Epithelial cell of prostate (primary cell): ENCODE measurements around the gene IL7R.

Source experiments
- DNase-seq: peaks from one replicate; pipeline ENCODE4 v3.0.0-alpha.2; 2011; ENCODE audit warnings: low read depth, low spot score
- H3K27ac ChIP-seq: fragments of 450-650 bp; 2 replicates; pipeline ENCODE4 v1.5.1; 2017; ENCODE audit warnings: mild to moderate bottlenecking

The IL7R gene

GRCh38 chr5:35900972-35901695, 44.4 kb downstream of the IL7R start:
- DNase-seq = no peak
- H3K27ac ChIP-seq = no peak overlapping the region

GRCh38 chr5:35902046-35902672, 45.5 kb downstream of the IL7R start:
- H3K27ac ChIP-seq = no peak overlapping the region
- DNase-seq = no peak

DNA sequence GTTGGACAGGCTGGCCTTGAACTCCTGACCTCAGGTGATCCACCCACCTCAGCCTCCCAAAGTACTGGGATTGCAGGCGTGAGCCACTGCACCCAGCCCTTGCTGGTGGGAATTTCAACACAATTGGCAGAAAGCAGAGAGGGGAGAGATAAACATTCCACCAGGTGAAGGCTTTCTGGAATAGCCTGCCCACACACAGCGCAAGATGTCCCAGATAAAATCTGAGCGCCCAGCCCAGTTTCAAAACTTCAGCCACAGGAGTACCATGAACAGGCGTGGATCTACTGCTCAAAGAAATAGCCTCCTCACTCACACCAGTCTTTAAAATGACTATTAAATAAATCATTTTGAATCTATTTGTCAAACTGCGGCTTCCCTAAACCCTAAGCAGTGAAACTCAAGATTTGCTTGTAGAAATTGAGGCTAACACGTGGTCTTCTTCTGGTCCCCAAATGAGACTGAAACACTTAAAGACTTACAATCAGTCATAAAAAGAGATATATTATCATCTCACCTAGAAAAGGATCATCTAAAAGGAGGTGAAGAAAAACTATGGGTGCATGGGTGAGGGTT, 47.0 kb downstream of the IL7R start:
- H3K27ac ChIP-seq = no peak overlapping the region

DNA sequence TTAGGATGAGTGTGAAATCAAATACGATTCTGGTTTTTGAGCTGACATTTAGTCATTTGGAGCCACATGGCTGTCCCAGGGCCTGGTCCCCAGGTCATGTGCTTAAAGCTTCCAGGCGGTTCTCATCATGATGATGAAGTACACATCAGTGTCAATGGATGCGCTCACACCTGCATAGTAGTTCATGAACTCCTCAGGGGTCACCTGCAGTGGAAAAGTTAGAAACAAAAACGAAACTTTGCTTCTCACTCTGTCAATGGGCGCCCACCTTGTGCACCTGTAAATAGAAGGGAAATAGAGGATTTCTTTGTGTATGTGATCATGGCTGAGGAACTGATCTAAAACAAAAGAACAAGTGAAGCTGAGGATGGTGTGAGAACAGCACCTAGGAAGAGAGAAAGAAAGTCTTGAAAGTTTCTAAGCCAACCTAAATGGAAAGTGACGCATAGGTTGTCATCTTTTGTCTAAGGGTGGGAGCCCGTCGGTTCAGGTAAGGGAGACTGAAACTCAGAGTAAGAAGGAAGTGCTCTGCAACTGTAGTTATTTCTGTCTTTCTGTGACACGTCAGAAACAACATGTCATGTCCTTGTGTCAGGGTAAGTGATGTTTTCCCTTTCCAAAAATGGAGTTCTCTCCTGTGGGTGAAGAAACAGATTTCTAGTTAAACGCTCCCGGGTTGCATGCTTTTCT, 47.9 kb downstream of the IL7R start:
- DNase-seq = no peak

More for the DNA sequence above, 47.0 kb downstream of the IL7R start:
- DNase-seq = no peak

DNA sequence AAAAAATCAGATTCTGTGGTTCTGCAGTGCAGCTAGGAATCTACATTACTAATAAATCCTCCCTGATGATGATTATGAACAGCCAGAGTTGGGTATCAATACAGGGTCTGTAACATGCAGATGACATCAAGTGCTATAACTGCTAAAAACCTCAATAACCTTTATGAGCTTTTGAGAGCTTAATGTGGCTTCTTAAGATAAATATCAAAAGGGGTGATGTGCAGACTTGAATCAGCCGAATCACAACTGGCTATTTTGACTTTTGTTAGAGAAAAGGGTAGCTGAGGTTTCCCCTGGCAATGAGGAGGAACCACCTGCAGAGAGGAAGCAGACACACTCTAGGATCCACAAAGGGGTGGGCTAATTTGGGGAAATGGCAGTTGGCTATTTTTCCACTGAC, 51.5 kb downstream of the IL7R start:
- no peak overlapping the region for H3K27ac ChIP-seq

More for the DNA sequence above, 47.9 kb downstream of the IL7R start:
- H3K27ac ChIP-seq = no peak overlapping the region

GRCh38 chr5:35908814-35909213, 52.1 kb downstream of the IL7R start:
- DNase-seq = no peak
- no peak overlapping the region for H3K27ac ChIP-seq

More for the DNA sequence above, 51.5 kb downstream of the IL7R start:
- DNase-seq = no peak

DNA sequence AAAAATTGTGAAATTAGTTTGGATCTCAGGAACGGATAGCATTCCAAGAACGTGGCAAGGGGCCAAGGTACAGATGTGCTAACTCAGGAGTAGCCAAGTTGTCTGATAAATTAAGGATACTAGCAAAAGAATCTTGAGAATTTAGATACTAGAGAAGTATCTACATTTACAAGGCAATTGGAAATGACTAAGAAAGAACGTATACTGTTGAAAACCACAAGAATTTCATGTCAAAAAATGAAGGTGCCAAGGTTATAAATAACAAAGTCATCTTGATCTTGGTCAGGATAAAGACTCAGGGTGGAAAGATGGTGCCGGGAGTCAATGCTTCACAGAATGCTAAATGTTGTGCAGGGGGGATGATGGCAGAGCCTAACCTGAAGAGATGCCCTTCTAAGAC, 62.5 kb downstream of the IL7R start:
- DNase-seq = no peak
- no peak overlapping the region for H3K27ac ChIP-seq

DNA sequence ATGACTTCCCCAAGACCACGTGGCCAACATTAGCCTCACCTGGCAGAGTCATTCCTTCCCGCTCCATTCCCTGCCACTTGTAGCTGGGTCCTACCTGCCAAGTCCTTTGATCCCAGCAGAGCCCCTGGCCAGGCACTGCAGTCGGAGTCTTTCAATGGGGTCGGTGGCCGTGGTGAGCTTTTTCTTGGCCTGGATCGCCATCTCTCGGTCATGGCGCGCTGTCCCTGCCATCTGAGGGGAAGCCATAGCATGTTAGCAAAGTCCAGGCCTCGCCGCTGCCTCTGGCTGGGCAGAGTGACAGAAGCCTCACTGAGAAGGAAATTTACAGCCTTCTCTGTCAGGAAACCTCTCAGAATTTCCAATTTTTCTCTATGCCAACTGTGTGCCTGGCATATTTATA, 64.2 kb downstream of the IL7R start:
- no peak for DNase-seq
- H3K27ac ChIP-seq = no peak overlapping the region

DNA sequence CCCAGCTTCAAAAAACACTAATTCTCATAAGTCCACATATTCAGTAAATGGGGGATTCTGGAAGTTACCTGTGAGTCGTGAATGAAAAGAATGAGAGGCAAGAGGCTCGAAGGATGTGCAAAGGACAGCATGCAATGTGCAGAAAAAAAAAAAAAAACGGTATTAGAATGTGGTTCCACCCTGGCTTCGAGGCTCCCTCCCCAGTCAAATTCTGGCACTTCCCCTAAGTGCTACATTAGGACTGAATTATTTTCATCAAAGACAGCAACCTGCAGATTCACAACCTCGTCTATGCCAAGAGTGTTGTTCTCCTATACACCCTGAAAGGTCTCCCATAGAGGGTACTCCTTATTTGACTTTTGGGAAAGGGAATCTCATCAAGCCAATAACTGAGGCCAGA, 65.2 kb downstream of the IL7R start:
- DNase-seq = no peak
- H3K27ac ChIP-seq = no peak overlapping the region

DNA sequence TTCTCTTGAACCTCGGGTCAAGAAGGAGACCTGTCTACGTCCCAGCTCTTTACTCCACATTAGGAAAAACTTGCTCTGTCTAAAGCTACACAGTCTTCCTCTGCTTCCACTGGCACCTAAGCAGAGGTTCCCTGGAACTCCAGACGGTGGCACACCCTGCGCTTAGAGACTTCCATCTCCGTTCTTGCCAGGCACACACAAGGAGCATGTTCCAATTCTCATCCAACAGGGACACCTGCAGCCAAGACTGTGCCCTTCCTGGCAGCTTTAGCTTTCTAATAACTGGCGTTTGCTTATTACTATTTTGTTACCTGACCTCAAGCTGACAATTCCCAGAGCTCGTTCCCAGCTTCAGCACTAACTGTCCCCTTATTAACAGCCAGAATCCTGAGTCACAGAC, 65.8 kb downstream of the IL7R start:
- DNase-seq = no peak
- H3K27ac ChIP-seq = no peak overlapping the region

DNA sequence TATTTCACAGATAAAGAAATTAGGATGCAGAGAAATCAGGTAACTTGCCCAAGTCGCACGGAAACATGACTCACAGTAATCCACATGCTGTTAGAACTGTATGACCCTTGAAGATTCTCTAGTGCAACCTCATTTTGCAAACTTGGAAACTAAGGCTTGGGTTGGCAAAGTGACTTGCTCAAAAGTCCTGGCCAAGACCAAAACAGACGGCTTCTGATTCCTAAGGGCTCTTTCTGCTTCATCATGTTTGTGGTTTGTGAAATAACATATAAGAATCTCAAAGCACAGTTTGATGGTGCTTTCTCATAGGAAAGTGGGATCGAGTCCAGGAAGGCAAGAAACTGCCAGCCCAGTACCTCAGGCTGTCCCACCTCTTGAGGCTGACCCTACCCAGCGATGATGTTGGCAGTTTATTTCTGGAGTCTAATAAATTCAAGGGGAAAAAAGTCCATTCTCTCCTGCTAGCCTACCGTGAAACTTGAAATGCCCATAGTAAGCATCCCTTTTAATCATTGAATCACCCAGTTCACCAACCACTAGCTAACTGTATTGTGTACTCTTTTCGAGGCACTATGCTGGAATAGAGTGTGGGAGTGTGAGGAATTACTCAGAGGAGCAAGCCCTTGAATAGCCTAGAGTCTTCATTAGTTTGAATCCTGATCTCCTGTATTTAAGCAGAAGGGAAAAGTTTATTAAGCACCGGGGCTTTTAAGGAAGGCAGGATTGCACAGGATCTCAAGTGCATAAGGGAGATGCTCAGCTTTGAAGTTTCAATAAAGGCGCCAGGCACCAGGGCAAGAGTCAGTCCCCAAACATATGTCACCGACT, 67.6 kb downstream of the IL7R start:
- DNase-seq = no peak
- H3K27ac ChIP-seq = no peak overlapping the region

DNA sequence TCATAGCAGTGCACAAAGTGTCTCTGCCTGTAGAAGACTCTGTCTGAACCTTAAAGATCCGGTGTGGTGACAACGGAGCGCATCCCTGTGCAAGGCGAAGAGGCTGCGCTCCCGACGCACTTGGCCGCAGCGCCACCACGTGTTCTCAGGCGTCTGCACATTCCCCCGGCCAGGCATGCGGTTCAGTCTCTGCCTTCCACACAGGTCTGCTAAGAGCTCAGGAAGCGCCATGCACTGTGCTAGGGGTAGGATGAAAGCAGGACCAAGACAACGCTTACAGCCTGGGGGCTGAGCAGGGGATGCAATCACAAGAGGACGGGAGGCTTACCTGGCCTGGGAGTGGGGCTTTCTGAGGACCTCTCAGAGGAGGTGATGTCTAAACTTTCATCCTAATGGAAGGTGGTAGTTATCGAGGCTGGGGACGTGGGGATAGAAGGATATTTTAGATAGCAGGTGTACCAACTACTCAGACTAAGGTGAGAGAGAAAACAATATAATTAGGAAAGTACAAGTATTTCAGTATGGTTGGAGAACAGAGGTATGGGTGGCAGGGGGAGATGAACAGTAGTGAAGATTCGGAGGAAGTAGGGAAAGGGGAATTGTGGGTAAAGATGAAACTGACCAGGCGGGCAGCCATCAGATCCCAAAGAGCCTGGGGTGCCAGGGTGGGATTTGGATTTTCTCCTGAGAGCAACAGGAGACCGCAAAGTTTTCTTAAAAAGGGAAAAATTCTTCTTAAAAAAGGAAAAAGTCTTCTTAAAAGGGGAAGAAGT, 68.4 kb downstream of the IL7R start:
- no peak overlapping the region for H3K27ac ChIP-seq
- no peak for DNase-seq

- H3K27ac ChIP-seq = no peak overlapping the region
- DNase-seq = no peak
Measured at GRCh38 chr5:35926389-35927051, 69.8 kb downstream of the IL7R start.
